ENCODE measurements around the gene IPO5.

GRCh38 chr13:97932647-97933046 lies 20.8 kb upstream of the IPO5 start:
- TF ChIP-seq CTCF (conservative IDR thresholded peaks at IDR 0.05) (no peak), EZH2 (IDR thresholded peaks at IDR 0.05; ENCODE audit: low read depth) (no peak)
